Daoy (cell line): ENCODE measurements around the gene MMP27. TPM values are rescaled to one million over a fixed set of nuclear protein-coding genes. Genes with fewer than 3 reads are reported as not detected.
A peak's percentile ranks its signal among the peaks of the same experiment; 100 is the strongest.
"Not testable (repeated sequence)": the region's sequence is repeated elsewhere in the genome, so short reads cannot be mapped to it uniquely, and the experiment has no call there.

ENCODE experiments used
- DNase-seq: peaks from one replicate; pipeline ENCODE4 v3.0.0-alpha.2; 2015; ENCODE audit warnings: low read depth
- total RNA-seq: library from RNA; depleted of rRNA; stranded (reverse); fragments of >200 nt; shearing (Covaris generic); gene quantifications from 2 replicates; pipeline ENCODE4 v1.2.3, GENCODE V29; 2014; rRNA removed

MMP27 gene, protein sequence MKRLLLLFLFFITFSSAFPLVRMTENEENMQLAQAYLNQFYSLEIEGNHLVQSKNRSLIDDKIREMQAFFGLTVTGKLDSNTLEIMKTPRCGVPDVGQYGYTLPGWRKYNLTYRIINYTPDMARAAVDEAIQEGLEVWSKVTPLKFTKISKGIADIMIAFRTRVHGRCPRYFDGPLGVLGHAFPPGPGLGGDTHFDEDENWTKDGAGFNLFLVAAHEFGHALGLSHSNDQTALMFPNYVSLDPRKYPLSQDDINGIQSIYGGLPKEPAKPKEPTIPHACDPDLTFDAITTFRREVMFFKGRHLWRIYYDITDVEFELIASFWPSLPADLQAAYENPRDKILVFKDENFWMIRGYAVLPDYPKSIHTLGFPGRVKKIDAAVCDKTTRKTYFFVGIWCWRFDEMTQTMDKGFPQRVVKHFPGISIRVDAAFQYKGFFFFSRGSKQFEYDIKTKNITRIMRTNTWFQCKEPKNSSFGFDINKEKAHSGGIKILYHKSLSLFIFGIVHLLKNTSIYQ
- not detected in 2 replicates for total RNA-seq

DNA sequence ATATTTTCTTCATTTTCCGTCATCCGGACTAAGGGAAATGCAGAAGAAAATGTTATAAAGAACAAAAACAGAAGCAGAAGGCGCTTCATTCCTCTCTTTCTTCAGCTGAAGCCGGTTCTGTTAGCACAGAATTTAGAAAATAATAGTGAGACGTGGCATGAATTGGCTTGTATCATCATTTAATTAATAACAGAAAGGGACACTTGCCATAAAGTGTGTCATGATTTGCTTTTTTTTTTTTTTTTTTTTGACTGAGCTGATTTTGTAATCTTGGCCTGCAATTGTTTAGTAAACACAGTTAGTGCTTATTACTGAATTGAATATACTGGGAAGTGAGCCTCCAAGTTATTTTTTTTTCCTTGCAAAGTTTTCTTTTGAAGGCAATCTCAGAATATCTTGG is at the start of gene MMP27:
MMP27 (minus strand) TSS at position 144 of the 400 bp plus-strand sequence; CDS start at position 89, 55 bp downstream.
- DNase-seq: no peak

DNA sequence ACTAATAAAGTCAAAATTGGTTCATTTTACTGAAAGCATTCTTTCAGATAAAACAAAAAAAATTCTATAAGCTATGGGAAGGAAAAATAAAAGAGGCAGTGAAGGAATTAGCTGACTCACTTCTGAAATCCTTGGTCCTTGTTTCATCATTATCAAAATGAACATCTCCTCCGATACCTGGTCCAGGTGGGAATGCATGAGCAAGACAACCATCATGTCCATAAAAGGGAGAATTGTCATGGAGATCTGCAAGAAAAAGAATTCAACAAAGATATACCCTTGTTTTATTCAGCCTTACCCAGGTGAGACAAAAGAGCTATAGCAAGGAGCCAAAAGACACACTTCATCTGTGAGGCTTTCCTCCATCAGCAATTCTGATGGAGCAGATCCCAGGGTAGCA is 47.7 kb upstream of the MMP27 start:
- DNase-seq: no peak

DNA sequence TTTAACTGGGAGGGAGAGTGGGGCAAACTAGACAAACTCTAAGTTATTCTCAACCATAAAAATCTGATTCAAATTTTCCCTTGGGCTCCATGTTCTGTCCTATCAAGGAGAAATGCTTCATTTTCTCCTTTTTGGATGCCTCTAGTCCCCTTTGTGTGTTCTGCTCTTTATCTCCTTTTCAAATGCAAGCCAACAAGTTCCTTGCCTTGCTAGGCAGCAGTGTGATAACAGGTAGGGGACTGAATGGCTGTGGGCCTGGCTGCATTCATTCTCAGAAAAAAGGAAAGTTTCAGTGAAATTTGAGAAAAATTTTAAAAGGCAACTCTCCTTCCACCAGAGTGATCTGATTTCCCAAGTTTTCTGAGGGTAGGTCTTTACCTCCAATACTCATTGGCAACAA is 46.1 kb upstream of the MMP27 start:
- DNase-seq: no peak

DNA sequence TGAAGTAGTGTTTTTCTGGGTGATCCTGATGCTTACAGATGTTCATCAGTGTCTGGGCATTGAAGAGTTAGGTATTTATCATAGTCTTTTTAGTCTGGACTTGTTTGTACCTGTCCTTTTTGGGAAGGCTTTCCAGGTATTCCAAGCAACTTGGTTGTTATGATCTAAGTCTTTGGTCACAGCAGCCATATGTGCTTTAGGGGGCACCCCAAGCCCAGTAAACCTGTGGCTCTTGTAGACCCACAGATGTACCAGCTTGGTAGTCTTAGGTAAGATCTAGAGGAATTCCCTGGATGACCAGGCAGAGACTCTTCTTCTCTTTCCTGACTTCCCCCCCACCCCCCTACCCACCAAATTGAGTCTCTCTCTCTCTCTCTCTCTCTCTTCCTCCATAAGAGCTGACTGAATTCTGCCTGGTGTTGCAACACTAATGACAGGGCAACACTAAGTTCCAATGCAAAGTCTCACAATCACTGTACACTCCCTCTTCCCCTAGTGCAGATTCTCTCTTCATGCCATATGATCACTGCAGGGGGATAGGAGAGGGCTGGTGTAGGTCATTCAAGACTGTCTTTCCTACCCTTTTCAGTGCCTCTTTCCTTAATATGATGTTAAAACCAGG is 43.6 kb upstream of the MMP27 start:
- no peak for DNase-seq

DNA sequence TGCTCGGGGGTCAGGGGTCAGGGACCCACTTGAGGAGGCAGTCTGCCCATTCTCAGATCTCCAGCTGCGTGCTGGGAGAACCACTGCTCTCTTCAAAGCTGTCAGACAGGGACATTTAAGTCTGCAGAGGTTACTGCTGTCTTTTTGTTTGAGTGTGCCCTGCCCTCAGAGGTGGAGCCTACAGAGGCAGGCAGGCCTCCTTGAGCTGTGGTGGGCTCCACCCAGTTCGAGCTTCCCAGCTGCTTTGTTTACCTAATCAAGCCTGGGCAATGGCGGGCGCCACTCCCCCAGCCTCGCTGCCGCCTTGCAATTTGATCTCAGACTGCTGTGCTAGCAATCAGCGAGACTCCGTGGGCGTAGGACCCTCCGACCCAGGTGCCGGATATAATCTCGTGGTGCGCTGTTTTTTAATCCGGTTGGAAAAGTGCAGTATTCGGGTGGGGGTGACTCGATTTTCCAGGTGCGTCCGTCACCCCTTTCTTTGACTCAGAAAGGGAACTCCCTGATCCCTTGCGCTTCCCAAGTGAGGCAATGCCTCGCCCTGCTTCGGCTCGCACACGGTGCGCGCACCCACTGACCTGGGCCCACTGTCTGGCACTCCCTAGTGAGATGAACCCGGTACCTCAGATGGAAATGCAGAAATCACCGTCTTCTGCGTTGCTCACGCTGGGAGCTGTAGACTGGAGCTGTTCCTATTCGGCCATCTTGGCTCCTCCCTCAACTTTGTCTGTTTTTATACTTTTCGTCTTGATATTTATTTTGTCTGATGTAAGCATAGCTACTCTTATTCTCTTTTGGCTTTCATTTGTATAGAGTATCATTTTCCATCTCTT is 41.4 kb upstream of the MMP27 start:
- not testable (repeated sequence) for DNase-seq

DNA sequence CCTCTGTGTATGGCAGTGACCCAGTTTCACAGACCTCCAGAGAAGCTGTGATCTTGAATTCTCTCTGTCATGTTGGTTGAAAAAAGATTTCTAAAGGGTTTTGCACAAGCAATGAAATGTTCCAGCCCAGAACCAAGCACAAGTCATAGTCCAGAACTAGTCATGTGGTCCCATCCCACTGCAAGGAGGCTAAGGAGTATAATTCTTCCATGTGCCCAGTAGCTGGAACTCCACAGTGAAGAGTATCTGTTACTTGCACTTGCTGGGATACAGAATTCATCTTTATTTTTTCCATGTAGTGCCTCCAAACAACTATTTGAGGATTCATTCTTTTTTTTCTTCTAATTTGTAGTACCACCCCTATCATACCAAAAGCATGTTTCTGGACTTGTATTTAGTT is 29.1 kb upstream of the MMP27 start:
- no peak for DNase-seq

DNA sequence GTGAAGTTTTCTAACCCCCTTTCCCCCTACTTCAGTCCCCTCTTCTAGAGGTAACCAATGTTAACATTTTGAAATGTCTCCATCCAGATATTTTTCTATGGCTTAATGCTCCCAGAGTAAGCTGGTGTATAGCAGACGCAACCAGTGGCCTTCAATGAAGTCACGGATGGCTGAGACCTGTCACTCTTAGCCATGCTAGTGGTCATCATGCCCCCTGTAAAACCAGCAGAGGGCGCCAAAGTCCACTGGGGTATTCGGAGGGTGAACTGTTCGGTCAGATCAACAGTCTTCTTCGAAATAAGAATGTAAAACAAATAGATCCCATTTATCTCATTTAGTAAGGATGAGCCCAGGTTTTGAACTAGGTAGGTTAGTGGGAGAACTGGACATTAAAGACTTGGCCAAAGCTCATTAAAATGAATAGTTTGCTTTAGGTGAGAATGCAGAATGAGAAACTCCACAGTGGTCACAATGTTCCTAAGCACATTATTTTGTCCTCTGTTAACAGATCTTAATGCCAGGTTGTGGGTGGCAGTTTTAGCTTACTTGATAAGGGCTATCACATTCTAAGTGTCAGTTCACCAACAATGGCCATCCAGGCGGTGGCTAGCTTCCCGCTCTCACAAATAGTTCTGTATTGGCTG is 27.8 kb upstream of the MMP27 start:
- peak; percentile 73 for DNase-seq

DNA sequence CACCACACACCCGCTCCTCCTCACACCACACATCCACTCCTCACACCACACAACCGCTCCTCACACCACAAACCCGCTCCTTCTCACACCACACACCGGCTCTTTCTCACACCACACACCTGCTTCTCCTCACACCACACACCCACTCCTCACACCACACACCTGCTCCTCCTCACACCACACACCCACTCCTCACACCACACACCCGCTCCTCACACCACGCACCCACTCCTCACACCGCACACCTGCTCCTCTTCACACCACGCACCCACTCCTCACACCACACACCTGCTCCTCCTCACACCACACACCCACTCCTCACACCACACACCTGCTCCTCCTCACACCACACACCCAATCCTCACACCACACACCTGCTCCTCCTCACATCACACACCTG is 25.4 kb upstream of the MMP27 start:
- not testable (repeated sequence) for DNase-seq

DNA sequence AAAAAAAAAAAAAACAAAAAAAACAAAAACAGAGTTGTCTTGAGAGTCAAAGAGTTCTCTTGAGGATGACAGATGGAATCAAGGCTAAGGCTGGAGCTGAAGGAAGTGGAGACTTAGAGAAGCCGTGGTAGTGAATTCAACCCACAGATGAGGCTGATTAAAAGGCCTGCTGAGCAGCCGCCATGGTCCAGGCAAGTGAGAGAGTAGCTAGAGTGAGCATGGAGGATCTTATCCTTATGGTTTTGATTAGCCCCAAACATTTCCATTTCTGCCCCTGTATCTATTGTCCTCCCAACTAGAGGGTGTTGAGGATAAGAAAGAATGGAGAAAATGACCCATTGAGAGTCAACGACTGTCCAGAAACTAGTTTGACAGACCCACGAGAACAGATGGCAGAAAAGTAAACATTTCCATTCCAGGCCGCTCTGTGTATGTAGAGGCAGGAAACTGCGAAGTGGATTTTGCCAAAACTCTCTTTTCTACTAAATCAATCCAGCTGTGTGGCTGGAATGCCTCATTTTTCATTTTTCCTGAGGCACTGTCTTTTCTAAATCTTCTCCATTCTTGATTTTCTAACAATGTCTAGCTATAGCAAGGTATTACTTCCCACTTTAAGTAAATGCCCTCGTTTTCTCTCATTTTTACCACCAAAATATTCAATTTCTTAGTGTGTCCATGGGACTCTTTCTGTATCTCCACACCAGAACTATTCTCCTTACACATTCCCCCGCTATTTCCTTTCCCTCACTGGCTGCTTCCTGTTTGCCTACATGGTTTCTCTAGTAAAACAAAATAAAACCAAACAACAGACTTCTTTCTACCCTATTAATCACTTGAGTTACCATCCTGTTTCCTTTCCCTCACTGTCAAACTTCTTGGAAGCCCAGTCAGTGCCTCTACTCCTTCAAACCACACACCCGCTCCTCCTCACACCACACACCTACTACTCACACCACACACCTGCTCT is 24.6 kb upstream of the MMP27 start:
- no peak for DNase-seq

DNA sequence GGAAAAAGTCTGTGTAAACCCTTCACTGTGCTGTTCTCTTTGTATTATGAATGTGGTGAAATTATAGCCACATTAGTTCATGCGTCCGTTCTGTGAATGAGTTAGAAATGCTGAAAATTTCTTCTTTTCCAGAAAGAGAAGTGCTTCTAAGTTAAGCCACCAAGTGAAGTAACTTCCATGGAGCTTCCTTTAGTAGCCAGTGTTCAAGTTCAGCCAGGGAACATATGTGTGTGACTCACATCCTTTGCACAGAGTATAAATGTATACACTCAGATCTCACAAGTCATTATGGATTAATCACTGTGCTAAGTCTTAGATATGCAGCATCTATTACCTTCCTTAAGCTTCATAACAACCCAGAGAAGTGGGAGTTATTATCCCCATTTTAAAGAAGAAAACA is 22.3 kb upstream of the MMP27 start:
- peak; percentile 51 for DNase-seq

DNA sequence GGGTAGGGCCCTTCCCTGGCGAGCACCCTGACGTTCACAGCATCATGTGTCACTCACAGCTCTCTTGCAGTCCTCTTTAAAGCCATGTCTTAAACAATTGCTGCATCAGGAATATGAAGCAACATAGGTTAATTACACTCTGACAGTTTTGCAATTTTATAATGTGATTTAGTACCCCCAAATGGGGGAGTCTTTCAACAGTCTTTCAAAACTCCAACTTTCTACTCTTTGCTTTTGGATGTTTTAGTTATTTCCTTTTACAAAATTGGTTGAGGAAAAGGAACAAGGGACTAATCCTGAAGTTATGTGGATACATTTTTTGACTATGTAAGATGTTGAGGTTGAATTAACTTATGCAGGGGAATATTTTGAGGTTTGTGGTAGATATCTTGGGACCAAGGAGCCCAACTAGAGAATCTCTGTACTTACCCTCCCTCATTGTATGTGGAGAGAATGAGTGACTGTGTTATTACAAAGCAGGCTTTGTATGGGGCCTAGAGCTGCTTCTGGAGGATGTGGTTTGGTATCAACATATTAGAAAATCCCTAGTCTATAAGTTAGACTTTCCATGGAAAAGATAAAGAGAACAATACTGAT is 19.4 kb upstream of the MMP27 start, which contains the start of gene MMP8:
MMP8 (minus strand) TSS at position 51 of the 597 bp plus-strand sequence. CDS start 99 bp downstream, outside the sequence.
- no peak for DNase-seq

DNA sequence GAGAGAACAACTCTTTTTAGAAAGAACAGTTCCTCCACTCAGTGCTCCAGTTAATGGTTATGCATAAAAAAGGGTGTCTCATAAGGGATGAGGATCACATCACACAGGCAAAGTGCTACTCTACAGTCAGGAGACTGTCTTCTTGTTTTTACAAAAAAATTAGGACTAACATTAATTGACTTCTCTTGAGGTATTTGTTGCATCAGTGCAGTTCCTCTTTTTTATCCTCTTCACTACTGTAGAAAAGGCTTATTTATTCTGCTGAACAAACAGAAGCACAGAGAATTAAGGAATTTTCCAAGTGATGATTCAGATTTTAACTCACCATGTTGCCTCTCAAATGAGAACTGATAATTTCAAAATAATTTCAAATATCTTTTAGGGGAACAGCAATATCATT is 17.3 kb upstream of the MMP27 start:
- no peak for DNase-seq

DNA sequence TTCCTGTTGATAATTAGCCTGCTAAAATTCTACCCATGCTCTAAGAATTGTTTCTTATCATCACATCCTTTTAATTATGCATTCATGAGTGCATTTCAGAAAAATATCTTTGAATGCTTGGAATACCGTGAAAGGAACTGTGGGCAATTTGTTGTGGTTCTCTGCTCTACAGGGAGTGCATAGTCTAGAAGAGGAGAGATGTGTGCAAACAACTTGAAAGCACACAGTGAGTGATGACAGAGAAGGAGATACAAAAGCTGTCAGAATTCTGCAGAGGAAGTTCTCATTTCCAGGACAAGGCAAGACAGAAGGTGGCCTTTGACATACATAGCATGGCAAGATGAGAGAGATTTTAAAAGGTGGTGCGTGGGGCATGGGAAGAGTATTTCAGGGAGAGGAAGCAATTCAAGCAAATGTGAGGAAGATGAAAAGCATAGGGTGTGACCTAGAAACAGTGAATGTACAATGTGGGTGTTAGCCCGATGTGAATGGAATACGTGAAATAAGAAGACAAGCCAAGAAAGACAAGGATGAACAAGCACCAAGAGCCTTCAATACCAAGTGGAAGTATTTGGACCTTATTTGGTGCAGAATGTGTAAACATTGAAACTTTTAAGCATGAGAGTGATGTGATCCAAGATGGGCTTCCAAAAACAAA is 14.2 kb upstream of the MMP27 start:
- DNase-seq: no peak

DNA sequence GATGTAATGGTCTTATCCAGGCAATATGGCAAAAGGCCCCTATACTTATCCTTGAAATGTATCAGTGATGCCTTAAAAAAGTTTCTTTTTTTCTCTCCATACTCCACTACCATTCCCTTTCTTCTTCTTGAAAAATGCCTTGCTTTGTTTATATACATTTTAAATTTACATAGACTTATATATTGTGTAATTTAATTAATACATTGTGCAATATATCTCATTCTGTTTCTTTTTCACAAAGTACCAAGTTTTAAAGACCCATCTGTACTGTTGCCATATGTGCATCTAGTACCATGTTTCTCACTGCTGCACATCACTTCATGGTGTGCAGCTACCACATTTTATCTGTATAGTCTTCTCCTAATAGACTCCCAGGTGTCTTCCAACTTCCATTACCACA is 11.7 kb upstream of the MMP27 start:
- no peak for DNase-seq

DNA sequence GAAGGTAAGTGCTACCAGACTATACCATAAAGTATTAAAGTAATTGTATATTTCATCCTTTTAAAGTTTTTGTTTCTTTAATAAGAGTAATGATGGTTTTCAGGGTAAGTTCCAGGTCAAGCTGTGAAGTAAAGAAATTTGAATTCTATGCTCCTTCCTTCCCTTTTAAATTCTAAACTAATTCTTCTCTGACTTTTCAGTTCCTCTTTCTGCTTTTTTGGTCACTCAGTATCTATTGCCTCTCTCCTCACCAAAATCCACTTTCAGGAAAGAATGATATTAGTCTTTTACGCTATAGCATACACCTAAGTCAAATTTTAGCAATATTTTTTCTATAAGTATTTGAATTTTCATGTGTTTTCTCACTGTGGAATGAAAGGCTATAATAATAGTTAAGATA is 11.0 kb upstream of the MMP27 start:
- DNase-seq: no peak

DNA sequence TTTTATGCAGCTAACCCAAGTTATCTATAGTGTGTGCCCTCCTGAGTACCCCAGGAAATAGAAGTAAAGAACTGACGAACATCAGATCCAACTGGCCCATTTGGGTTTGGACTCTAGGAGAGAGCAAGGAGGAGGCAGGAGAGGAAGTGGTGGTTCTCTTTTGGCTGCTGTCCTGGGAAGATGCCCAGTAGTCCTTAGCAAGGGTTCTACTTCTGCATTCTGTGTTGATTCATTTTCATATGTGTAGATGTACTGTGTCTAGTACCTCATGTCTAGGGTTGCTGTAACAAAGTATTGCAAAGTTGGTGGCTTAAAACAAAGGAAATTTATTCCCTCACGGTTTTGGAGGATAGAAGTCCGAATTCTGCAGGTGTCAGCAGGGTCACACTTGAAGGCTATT is 6.6 kb upstream of the MMP27 start:
- no peak for DNase-seq

DNA sequence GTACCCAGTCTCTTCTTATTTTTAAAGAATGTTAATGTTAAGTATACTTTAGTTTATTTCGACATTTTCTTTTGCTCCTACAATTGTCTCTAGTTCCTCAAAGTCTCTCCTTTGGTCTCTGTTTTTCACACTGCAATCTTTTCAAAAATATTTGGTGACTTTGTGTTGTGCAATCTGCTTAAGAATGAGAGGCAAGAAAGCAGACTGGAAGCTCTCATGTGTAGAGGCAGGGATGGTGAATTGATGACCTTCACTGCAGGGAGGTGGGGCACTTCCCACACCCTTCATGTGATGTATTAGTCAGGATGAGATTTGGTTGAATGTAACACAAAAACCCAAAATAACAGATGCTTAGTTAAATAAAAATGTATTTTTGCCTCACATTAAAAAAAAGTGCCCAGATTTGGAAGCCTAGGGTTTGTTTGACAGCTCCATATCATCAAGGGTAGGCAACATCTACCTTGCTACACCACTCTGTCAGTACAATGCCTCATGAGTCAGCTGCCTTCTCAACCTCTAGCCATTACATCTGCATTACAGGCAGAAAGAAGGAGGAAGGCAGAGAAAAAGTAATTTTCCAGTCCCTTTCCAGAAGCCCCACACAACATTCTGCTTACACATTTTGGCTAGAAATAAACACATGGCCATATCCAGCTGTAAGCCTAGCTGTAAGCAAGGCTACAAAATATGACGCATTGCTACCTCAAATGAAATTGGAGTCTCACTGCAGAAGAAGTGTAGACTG is 3.8 kb upstream of the MMP27 start:
- no peak for DNase-seq

DNA sequence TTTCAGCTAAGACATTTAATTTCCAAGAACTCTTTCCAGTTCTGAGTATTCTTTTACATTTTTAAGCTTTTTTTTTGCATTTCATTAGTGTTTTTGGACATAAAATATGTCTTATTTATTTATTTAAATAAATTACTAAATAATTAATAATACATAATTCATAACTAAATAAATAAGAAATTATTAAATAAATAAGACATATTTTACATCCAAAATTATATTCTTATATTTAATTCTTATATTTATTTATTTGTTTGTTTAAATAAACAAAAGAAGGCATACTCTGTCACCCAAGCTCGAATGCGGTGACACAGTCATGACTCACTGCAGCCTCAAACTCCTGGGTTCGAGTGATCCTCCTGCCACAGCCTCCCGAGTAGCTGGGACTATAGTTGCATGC is 3.1 kb upstream of the MMP27 start:
- DNase-seq: no peak

DNA sequence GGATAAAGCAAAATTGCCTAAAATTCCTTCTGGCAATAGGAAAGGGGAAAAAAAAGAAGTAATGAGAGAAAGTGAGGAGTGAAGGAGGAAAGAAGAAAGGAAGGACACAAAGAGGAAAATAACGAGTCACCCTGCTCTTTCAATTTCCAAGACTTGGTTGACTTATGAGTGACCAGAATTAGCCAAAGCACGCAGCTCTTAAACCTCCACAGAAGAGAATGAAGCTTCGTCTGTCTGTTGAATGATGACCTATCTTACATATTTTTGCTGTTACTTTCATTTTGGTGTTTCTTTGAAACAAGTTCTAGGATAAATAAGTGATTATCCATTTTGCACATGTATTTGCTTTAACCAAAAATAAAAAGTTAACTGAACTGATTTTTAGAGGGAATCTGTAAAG is 728 bp downstream of the MMP27 start:
- DNase-seq: no peak
